ENCODE results near the gene TNFSF9.
A peak's percentile ranks its signal among the peaks of the same experiment; 100 is the strongest.
"Not testable (repeated sequence)": the region's sequence is repeated elsewhere in the genome, so short reads cannot be mapped to it uniquely, and the experiment has no call there.

TNFSF9 gene

DNA sequence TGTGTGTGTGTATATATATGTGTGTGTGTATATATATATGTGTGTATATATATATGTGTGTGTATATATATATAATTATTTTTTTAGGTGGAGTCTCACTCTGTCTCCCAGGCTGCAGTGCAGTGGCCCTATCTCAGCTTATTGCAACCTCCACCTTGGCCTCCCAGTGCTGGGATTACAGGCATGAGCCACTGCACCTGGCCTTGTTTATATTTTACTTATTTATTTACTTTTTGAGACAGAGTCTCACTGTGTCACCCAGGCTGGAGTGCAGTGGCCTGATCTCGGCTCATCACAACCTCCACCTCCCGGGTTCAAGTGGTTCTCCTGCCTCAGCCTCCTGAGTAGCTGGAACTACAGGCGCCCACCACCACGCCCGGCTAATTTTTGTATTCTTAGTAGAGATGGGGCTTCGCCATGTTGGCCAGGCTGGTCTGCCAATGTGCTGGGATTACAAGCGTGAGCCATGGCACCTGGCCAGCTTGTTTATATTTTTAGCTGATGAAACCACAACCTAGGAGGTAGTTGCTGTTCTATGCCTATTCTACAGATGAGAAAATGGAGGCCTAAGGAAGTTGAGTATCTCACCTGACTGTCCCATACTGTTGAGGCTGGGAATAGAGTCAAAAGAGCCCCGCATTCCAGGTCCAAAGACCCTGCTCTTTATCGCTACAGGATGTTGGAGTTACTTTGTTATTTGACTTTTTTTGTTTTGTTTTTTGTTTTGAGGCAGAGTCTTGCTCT lies 22.6 kb upstream of the TNFSF9 start:
- not testable (repeated sequence) for DNase-seq

DNA sequence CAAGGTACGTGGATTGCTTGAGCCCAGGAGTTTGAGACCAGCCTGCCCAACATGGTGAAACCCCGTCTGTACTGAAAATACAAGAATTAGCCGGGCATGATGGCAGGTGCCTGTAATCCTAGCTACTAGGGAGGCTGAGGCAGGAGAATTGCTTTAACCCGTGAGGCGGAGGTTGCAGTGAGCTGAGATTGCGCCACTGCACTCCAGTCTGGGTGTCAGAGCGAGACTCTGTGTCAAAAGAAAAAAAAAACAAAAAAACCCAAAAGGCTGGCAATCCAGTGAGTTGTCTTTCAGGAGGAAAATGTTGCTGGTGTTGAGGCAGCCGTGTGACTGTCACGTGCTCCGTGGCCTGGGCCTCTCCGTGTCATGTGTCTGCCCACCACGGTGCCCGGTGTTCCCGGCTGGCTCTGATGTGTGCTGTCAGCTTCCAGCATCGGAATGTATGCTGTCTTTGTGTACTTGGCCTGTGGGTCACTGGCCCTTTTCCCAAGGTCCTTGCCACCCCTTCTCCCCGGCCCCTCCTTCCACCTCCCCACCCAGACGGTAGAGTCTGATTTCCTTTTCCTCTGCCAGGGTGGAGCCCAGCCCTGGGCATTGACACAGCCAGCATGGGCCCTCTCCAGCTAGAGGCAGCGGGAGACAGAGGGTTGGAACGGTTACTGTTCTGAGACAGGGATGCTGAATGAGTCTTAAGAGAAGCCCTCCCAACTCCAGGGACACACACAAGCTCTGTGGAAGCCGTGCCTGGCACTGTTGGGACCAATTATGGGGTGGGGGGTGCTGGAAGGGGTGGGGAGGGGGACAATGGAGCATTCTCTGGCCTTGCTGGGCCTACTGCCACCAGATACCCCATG lies 21.5 kb upstream of the TNFSF9 start:
- no peak for DNase-seq

DNA sequence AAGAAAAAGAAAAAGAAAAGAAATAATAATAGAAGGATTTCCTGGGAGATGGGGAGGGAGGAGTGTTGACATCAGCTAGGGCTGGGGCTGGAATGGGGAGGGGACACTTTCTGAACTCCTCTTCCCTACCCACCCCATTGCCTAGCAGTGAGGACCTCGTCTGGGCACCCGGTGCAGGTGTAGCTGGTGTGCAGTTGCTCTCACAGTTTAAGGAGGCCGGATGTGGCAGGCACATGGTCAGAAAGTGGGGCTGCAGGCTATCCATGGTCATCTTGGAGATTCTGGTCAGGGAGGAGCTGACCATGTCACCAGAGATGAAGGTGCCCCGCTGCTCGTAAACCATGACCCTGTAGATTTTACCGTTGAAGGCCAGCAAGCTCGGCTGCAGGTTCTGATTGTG lies 20.2 kb upstream of the TNFSF9 start:
- no peak for DNase-seq

DNA sequence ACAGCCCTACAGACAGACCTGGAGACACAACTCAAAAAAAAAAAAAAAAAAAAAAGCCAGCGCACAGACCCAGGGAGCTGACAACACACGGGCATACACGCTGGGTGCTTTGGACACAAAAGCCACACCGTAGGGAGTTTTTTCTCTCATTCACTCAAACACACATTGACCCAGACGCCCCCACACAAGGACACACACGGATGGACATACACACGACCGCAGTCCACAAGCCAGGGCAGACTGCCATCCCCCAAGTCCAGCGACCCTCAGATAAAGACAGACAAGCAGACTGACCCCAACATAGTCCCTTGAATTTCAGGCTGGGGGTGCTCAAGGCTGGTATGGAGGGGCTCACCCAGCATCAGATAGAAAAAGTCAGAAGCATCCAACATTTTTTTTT lies 16.7 kb upstream of the TNFSF9 start:
- no peak for DNase-seq

DNA sequence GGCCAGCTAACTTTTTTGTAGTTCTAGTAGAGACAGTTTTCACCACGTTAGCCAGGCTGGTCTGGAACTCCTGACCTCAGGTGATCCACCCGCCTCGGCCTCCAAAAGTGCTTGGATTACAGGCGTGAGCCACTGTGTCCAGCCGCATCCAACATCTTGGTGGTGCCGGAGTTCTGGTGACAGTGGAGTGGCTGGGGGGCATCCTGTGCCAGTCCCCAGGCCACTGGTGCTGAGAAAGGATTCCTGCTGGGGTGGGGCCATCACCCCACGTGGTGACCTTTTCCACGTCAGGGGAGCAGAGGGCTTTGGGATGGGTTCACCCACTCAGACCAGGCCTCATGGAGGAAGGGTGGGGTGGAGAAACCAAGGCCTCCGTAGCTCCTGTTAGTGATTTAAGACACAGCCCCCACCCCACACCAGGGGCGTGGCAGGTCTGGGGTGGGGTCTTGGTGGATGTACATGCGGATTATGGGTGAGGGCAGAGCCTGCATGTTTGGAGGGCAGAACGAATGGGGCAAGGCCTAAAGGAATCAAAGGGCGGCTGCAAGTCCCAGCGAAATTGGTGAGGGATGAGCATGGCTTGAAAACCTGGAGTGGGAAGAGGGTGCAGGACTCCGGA lies 15.8 kb upstream of the TNFSF9 start:
- DNase-seq = no peak

DNA sequence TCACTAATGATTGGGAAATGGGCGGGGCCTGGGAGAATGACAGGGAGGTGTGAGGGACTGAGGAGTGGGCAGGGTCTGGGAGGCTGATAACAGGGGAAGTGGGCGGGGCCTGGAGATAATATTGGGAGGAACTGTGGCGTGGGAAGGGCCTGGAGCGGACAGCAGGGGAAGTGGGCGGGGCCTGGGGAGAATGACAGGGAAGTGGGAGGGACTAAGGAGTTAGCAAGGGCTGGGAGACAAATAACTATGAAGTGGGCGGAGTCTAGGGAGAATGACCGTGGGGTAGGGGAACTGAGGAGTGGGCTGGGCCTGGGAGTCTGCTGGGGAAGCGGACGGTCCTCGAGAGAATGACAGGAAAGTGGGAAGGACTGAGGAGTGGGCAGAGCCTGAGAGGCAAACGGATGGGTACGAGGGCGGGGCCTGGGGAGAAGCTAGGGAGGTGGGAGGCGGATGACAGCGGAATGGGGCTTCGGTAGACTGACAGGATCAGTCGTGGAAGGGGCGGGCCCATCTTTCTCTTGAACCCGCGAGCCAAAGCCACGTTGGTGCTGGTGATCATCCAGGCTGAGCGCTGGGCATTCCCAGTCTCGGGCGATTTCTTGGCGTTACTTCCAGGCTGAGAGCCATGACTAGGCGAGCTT lies 14.7 kb upstream of the TNFSF9 start:
- peak; percentile 32 for DNase-seq

DNA sequence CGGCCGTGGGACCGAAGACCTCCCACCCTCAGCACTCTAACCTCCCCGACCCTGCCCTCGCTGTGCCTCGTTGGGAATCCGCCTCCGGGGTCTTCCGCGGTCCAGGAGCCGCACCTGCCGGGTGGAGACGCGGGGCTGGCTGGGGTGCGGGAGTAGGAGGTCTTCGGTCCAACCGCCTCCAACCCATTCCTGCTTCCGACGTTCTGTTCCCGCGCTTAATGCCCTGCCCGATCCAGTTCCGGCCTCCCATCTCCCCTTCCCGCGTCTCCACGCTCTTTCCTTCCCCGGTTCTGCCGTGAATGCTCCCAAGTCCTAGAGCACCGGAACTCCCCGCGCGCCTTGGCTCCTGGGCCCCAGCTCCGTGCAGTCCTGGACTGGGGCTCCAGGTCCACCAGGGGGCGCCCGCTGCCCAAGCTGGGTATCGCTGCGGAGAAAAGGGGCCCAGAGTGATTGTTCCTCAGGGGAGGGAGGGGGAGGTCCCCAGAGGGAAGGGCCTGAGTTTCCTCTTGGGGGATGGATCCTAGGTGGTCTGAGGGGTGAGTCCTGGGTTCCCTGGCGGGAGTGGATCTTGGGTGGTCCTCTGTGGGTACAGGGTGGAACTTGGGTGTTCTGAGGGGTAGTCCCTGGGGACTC lies 14.1 kb upstream of the TNFSF9 start:
- peak; percentile 74 for DNase-seq

DNA sequence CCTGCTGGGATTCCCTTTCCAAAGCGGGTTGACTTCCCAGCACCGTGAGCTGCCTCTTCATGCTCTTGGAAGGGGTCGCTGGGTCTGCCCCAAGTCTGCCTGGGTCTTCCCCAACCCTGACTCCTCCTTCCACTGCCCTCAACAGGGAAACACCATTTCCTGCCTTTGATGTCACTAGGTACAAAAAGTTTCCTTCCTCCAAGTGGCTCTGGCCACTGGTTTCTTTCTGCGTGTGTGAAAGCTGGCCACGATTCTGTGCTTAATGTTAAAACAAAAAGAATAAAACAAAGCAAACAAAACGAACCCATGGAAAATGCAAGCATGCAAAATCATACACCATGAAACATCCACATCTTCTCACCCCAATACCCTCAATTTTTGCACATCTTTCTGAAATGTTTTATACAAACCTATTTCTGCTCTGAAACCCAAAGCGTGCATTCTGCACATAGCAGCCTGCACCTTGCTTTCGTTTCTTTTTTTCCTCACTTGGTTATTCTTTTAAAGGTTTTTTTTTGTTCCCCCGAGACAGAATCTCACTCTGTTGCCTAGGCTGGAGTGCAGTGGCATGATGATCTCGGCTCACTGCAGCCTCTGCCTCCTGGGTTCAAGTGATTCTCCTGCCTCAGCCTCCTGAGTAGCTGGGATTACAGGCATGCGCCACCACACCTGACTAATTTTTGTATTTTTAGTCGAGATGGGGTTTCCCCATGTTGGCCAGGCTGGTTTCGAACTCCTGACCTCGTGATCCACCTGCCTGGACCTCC lies 12.5 kb upstream of the TNFSF9 start:
- DNase-seq = no peak

DNA sequence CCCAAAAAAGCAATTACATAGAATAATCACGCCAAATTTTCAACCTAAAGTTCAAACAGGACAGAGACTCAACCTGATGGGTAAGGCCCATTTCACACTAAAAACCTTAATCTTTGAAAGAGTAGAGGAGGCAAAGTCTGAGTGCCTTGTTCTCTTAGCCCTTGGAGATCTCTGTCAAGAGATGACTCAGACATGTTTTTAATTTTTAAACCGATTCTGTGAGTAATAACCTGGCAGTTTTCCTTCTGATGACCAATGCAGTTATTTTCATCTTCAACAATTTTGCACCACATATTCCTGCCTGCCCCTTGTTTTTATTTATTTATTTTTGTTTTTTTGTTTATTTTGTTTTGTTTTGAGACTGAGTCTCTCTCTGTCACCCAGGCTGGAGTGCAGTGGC lies 11.5 kb upstream of the TNFSF9 start:
- no peak for DNase-seq

DNA sequence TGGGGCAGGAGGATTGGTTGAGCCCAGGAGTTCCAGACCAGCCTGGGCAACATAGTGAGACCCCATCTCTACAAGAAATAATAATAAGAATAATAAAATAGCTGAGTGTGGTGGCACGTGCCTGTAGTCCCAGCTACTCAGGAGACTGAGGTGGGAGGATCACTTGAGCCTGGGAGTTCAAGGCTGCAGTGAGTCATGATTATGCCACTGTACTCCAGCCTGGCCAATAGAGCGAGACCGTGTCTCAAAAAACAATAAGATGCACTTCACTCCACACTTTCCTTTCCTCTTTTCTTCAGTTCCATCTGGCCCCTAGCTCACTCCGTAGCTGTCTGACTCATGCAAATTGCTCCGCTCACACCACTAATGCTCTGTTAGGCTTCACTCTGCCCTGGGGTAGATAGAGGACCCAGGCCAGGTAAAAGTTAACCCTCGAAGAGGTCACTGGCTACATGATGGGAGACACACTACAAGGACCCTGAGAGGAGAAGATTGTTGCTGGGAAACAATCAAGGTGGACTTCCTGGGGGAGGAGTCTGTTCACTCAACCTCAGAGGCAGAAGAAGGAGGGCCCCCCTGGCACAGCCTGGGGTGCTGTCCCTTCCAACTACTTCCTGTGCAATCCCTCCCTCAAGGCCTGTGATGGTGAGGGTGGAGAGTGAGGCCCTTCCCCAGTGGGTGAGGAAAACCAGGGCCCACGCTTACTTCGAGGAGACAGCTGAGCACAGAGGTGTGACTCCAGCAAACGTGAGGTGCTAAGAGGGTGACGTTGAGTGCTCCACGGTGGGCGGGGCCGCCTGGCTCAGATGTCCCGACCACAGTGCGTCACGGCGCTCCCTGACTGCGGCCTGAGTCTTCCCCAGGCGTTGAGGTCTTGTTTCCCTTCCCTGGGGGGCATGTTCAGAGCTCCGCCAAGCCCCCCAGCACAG lies 8.8 kb upstream of the TNFSF9 start:
- DNase-seq = no peak

DNA sequence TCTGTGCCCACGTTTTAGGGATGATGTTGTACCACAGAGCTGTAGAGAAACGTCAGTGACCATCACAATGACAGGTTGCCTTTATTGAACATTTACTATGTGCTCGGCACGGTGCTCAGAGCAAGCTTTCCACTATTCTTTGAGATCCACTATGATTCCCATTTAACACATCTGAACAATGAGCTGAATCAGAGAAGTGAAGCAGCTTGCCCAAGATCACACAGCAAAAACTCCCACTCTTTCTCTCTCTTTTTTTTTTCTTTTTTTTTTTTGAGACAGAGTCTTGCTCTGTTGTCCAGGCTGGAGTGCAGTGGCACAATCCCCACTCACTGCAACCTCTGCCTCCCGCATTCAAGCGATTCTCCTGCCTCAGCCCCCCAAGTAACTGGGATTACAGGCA lies 8.1 kb upstream of the TNFSF9 start:
- no peak for DNase-seq

DNA sequence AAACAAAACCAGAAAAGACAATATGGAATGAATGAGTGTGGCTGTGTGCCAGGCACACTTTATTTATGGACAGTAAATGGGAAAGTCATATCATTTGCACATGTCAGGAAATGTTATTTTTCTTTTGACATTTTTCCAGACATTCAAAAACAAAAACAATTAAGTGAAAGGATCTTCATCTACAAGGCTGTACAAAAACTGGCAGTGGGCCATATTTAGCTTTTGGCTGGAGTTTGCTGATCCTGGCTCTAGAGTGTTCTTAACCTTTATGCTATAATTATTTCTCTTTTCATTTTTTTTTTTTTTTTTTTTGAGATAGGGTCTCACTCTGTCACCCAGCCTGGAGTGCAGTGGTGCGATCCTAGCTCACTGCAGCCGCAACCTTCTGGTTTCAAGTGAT lies 6.5 kb upstream of the TNFSF9 start:
- DNase-seq = no peak

DNA sequence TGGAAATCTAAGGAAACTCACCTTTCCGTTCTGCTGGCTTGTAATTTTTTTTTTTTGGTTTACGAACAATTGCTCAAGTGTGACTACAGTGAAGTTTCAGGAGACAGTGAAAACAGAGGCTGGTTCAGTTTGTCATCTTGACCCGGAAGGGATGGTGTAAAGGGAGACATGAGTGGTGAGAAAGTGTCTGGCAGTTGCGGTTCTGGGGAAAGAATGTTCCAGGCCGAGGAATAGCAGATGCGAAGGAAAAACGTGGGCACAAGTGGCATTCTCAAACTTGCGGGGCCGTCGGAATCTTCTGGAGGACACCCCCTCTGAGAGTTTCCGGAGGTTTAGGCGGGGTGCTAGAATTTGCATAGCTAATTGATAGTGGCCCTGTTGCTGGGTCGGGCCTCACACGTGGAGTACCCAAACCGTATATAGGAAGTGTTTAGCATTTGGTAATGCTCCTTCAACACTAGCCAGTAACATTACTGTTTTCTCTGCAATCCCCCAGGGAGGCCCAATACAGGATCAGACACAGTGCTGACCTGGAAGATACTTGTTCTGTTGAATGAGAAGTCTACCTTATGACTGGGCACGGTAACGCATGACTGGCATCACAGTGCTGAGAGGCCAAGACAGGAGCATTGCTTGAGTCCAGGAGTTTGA lies 2.8 kb upstream of the TNFSF9 start:
- DNase-seq = no peak

DNA sequence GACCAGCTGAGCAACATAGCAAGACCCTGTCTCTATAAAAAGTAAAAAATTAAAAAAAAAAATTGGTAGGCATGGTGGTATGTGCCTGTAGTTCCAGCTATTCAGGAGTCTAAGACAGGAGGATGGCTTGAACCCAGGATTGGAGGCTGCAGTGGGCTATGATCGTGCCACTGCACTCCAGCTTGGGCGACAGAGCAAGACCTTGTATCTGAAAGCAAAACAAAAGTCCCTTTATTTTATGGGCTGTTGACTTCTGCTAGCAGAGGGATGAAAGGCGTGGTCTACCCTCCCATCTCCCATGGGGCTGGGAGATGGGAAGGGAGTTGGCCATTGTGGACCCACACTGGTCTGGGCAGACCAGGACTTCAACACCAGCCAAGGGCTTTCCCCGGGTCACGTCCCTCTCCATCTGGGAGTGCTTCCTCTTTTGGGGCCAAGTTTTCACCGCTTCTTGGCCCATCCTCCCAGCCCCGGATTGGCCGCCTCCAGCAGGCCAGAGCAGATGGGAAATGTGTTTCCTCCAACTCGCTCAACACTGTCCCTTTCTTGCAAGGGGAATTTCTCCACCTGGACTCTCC lies 2.2 kb upstream of the TNFSF9 start:
- no peak for DNase-seq

DNA sequence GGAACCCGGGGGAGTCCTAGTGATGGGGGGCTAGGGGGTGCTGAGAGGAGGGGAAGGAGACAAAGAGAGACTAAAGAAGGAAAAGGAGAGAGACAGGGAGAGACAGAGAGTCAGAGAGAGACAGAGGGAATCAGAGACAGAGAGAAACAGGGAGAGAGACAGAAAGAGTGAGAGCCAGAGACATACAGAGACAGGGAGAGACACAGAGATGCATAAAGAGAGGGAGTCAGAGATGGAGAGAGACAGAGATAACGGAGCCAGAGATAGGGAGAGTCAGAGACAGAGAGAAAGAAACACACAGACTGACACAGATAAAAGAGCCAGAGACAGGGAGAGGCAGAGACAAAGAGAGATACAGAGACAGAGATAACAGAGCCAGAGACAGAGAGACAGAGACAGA lies 1.5 kb upstream of the TNFSF9 start:
- no peak for DNase-seq

DNA sequence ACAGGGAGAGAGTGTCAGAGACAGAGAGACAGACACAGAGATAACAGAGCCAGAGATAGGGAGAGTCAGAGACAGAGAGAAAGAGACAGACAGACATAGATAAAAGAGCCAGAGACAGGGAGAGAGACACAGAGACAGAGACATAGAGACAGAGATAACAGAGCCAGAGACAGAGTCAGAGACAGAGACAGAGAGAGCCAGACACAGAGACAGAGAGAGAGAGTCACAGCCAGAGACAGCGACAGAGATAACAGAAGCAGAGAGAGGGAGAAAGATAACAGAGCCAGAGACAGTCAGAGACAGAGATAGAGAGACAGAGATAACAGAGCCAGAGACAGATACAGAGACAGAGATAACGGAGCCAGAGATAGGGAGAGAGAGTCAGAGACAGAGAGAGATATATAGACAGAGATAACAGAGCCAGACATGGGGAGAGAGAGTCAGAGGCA lies 865 bp upstream of the TNFSF9 start:
- DNase-seq = no peak

DNA sequence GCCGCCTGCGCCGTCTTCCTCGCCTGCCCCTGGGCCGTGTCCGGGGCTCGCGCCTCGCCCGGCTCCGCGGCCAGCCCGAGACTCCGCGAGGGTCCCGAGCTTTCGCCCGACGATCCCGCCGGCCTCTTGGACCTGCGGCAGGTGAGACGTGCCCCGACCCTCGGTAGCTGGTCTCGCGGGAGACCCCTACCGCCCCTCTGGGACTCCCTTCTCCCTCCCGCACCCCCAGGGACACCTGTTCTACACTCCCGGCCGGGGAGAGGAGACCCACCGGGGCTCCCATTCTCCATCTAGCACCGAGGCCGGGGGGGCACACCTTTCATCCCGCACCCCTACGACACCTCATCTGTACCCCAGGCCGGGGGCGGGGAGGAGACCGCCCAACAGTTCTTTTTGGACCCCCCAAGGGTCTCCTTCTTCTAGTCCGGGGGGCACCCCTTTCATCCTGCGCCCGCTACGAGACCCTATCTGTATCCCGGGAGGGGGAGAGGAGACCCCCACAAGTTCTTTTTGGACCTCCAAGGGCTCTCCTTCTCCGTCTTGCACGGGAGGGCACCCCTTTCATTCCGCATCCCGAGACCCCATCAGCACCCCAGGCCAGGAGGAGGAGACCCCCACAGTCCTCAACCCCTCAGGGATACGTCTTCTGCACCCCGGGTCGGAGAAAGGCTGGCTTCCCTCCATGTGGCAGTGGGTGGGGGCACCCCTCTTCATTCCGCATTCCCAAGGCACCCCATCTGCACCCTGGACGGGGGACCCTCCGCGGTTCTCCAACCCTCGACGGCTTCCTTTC lies 533 bp downstream of the TNFSF9 start:
- DNase-seq = no peak

DNA sequence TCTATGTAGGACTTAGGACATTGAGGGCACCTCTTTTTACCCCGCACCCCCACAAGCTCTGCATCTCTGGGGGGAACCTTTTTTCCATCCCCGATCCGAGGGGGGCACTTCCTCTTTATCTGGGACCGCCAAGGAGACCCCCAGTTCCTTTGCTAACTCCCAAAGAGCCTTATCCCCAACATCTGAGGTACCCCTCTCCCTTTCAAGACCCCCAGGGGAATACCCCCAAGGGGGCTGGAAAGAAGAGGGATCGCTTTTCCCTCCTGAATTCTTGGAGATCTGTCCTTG lies 1.1 kb downstream of the TNFSF9 start:
- DNase-seq = no peak

DNA sequence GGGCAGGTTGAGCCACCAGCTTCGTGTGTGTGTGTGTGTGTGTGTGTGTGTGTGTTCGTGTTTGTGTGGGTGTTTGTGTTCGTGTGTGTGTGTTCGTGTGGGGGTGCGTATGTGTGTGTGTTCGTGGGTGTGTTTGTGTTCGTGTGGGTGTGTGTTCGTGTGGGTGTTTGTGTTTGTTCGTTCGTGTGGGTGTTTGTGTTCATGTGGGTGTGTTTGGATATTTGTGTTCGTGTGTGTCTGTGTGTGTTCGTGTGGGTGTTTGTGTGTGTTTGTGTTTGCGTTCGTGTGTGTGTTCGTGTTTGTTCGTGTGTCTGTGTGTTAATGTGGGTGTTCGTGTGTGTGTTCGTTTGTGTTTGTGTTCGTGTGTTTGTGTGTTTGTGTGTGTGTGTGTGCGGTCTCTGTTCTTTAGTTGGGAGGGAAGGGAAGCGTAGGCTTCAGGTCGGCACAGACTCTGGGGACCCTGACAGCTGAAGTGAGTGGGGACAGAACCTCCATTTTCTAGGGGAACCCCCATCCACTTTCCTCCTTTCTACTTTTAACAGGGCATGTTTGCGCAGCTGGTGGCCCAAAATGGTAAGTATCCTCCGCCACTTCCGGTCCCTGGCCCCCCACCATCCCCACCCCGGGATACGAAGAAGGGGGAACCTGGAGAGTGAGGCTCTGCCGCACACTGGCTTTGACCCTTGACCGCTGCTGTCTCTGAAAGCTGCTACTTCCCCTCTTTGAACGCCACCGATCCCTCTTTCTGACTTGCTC lies 1.6 kb downstream of the TNFSF9 start:
- DNase-seq = no peak
